Lung (tissue), 10 donors: Measurements from ENCODE around the gene CD8B. TPM values are rescaled to one million over a fixed set of nuclear protein-coding genes. Genes with fewer than 3 reads are reported as not detected.
"Not testable (repeated sequence)": the region's sequence is repeated elsewhere in the genome, so short reads cannot be mapped to it uniquely, and the experiment has no call there.

Experiments used
- ATAC-seq: fragments of 200-7000 bp; cut with Tn5 transposase; one replicate; pipeline ENCODE4 v1.9.1; 2020; ENCODE audit warnings: moderate number of reproducible peaks; ENCODE audit not compliant: insufficient read depth, low FRiP score
- DNase-seq, 3 donors: peaks; one replicate each; pipeline ENCODE4 v3.0.0-alpha.2; 2013 to 2017
- H3K27ac ChIP-seq, 2 donors: one replicate each; pipeline ENCODE4 v1.5.1; 2013; ENCODE audit warnings: mild to moderate bottlenecking in 2 of 2, moderate library complexity in 2 of 2, control low read depth in 1 of 2, inconsistent platforms in 1 of 2, low read depth in 1 of 2, low read length in 1 of 2
- H3K27me3 ChIP-seq, 3 donors: one replicate each; pipeline ENCODE4 v1.5.1; 2013; ENCODE audit warnings: low read length in 2 of 3; ENCODE audit not compliant: control insufficient read depth in 3 of 3, insufficient read depth in 3 of 3
- H3K36me3 ChIP-seq, 4 donors: one replicate each; pipeline ENCODE4 v1.5.1; 2013; ENCODE audit warnings: low read length in 4 of 4, mild to moderate bottlenecking in 1 of 4, moderate library complexity in 1 of 4; ENCODE audit not compliant: control insufficient read depth in 4 of 4, insufficient read depth in 4 of 4
- H3K4me1 ChIP-seq, 5 donors: one replicate each; pipeline ENCODE4 v1.5.1; 2013; ENCODE audit warnings: low read length in 5 of 5, mild to moderate bottlenecking in 2 of 5, moderate library complexity in 1 of 5; ENCODE audit not compliant: control insufficient read depth in 5 of 5, insufficient read depth in 5 of 5
- H3K4me3 ChIP-seq: one replicate; pipeline ENCODE4 v1.5.1; 2013; ENCODE audit warnings: mild to moderate bottlenecking, control low read depth, moderate library complexity
- H3K9ac ChIP-seq, 2 donors: one replicate each; pipeline ENCODE4 v1.5.1; 2013; ENCODE audit warnings: low read length in 2 of 2, control low read depth in 1 of 2; ENCODE audit not compliant: insufficient read depth in 1 of 2
- H3K9me3 ChIP-seq, 4 donors: one replicate each; pipeline ENCODE4 v1.5.1; 2013; ENCODE audit warnings: low read length in 3 of 4, mild to moderate bottlenecking in 1 of 4, moderate library complexity in 1 of 4; ENCODE audit not compliant: control insufficient read depth in 4 of 4, insufficient read depth in 3 of 4
- WGBS, 2 donors: extraction: QIAGEN DNeasy Blood & Tissue Kit; methylation state at CpG; one replicate each; pipeline ENCODE4 v1.1.7; 2013; 5-methylcytosine and 5-hydroxymethylcytosine counted together
- polyA plus RNA-seq, 2 donors: library from polyadenylated mRNA; stranded (reverse); fragments of 200-250 nt; gene quantifications; one replicate each; pipeline ENCODE4 v1.2.1, GENCODE V29; 2013
- total RNA-seq, 2 donors: library from RNA; depleted of rRNA in 1 of 2; stranded (reverse); fragments of >200 nt in 1 of 2; gene quantifications; one replicate each; pipeline ENCODE4 v1.2.1, GENCODE V29; 2014 to 2021
- donor health status: Bipolar disorder and iron deficiency.
- donor health status: healthy.
- donor health status: DM: yes; HTN: yes; CAD: no.

The CD8B gene
- total and polyA plus RNA-seq, 4 donors: 0.28 to 2.1 (median 1.1) TPM

- H3K27ac ChIP-seq, H3K4me1 ChIP-seq, H3K36me3 ChIP-seq, H3K27me3 ChIP-seq, DNase-seq, ATAC-seq, H3K4me3 ChIP-seq, H3K9me3 ChIP-seq, H3K9ac ChIP-seq: not testable (repeated sequence)
- WGBS, 2 donors: 88 to 92% methylated on average over 6 of the region's 6 CpGs
These were observed 19.0 kb downstream of the CD8B start for GRCh38 chr2:86842607-86843234.

DNA sequence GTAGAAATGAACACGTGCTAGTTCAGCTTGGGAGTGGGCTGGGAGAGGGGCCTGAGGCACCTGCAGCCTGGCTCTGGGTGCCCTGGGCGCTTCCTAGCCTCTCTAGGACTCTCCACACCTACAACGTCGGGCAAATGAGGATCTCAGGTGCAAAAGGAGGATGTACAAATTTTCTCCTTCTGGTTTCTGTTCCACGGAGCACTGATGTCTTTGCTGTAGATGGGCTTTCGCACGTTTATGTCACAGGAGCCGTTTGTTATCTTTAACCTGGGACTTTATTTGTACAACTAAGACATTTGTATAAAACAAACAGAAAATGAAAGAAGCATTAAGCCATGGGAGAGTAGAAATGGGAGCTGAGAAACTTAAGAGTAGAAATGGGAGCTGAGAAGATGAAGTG lies 20.4 kb downstream of the CD8B start:
- H3K27ac ChIP-seq, H3K36me3 ChIP-seq, H3K9me3 ChIP-seq, H3K9ac ChIP-seq, H3K27me3 ChIP-seq, H3K4me1 ChIP-seq, ATAC-seq, DNase-seq, H3K4me3 ChIP-seq: not testable (repeated sequence)
- 76 to 82% methylated on average over 6 to 7 of the region's 8 CpGs for WGBS, 2 donors

- not testable (repeated sequence) for H3K36me3 ChIP-seq, ATAC-seq, H3K9ac ChIP-seq, H3K27ac ChIP-seq, H3K9me3 ChIP-seq, H3K4me1 ChIP-seq, H3K27me3 ChIP-seq, DNase-seq, H3K4me3 ChIP-seq
- 73 to 79% methylated on average over 9 of the region's 11 CpGs for WGBS, 2 donors
These were observed 21.7 kb downstream of the CD8B start for GRCh38 chr2:86839871-86840548.

GRCh38 chr2:86839455-86839854 lies 22.2 kb downstream of the CD8B start:
- H3K9me3 ChIP-seq, H3K36me3 ChIP-seq, H3K27ac ChIP-seq, H3K4me3 ChIP-seq, ATAC-seq, H3K27me3 ChIP-seq, H3K9ac ChIP-seq, H3K4me1 ChIP-seq: not testable (repeated sequence)
- 82 to 93% methylated on average over 7 of the region's 7 CpGs for WGBS, 2 donors
- DNase-seq: peak; percentile 10 to 47 (median 20)

GRCh38 chr2:86837714-86838113 lies 24.0 kb downstream of the CD8B start:
- H3K27ac ChIP-seq, ATAC-seq, H3K9me3 ChIP-seq, H3K4me3 ChIP-seq, H3K4me1 ChIP-seq, H3K36me3 ChIP-seq, DNase-seq, H3K27me3 ChIP-seq, H3K9ac ChIP-seq: not testable (repeated sequence)
- WGBS, 2 donors: 28 to 54% methylated on average over 5 to 7 of the region's 7 CpGs

DNA sequence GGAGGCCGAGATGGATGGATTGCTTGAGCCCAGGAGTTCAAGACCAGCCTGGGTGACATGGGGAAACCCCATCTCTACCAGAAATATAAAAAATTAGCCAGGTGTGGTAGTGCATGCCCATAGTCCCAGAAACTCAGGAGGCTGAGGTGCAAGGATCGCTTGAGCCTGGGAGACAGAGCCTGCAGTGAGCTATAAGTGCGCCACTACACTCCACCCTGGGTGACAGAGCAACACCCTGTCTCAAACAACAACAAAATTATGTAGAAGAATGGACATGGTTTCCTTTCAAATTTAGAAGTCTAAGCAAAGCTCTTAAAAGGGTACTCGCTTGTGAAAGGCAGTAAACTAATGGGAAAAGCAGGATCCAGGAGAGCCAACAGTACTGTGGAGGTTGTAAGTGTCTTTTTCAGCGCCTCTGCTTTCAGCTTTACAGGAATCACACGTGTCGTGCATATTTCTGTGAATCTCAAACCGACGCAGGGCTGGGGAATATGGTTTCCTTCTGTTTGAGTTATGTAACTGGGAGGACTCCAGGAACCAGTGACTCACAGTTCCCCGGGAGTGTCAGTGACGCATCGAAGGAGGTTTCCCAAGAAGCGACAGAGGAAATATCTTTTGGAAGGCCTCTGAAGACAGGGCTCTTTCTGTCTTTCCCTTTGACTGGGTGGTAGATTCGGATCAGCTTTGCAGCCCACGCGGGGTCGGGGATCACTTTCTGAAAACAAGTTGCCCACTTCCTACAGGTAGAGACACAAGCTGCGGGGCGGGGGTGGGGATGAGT lies 24.6 kb downstream of the CD8B start:
- H3K36me3 ChIP-seq, H3K27ac ChIP-seq, H3K27me3 ChIP-seq, H3K9me3 ChIP-seq, H3K4me3 ChIP-seq, H3K4me1 ChIP-seq, H3K9ac ChIP-seq: not testable (repeated sequence)
- peak; percentile 68 to 82 (median 81) for DNase-seq
- ATAC-seq: peak; percentile 86
- 29 to 33% methylated on average over 13 to 15 of the region's 19 CpGs for WGBS, 2 donors

GRCh38 chr2:86835548-86835889 lies 26.2 kb downstream of the CD8B start:
- H3K27ac ChIP-seq, H3K27me3 ChIP-seq, H3K4me3 ChIP-seq, H3K36me3 ChIP-seq, DNase-seq, H3K9ac ChIP-seq, ATAC-seq, H3K9me3 ChIP-seq, H3K4me1 ChIP-seq: not testable (repeated sequence)
- 66 to 73% methylated on average over 2 to 3 of the region's 4 CpGs for WGBS, 2 donors
